ENCODE results near the gene NFATC1. TPM values are rescaled to one million over a fixed set of nuclear protein-coding genes. Genes with fewer than 3 reads are reported as not detected.

NFATC1 gene
- polyA plus RNA-seq, 2 of the 4 experiments (the other 2 are of a cell fraction) = 0.52 to 1.7 TPM

GRCh38 chr18:79534356-79534755, 138.6 kb downstream of the NFATC1 start (continued):
- TF ChIP-seq ZSCAN20 (CRISPR knock-in tag; IDR thresholded peaks at IDR 0.05) = no peak

DNA sequence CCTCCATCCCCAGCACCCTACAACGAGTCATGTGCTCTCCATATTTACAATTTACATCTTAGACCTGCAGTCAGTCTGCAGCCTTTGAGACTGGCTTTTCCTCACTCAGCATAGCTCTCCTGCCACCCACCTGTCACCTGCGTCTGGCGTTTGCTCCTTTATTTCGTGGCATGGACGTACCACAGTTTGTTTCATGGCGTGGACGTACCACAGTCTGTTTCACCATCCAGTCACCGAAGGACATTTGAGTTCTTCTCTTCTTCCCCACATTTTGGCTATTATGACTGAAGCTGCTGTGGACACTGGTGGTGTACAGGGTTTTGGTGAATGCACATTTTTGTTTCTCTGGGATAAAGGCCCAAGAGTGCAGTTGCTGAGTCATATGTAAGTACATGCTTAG, 142.0 kb downstream of the NFATC1 start:
- no peak overlapping the region for H3K27ac ChIP-seq
- H3K4me3 ChIP-seq = no peak overlapping the region
- H3K4me1 ChIP-seq = no peaks in the 10 kb centered on the region
- 69% methylated on average over 8 of the region's 8 CpGs for WGBS (ENCODE audit: missing lambda C conversion rate)
- FAIRE-seq = no peak
- POLR2A ChIA-PET = no interaction called here
- CTCF ChIA-PET = interaction anchor here (2.9 kb wide), 1 partner anchor 158 kb away, joined by 11 read pairs; no protein-coding TSS in a partner anchor
- 0 out of 3 replicates have a peak, but pooled peaks cover 4% of the 10 kb centered on the region for H3K9me3 ChIP-seq
- no peak for TF ChIP-seq PHF8 (IDR thresholded peaks at IDR 0.05; ENCODE audit: borderline replicate concordance, low read depth)
- no peak for TF ChIP-seq SMC3 (IDR thresholded peaks at IDR 0.05)
- TF ChIP-seq MAFK (IDR thresholded peaks at IDR 0.05; ENCODE audit: partially characterized antibody) = no peak
- no peak for TF ChIP-seq ELK1 (IDR thresholded peaks at IDR 0.05; ENCODE audit: low read depth, low read length)
- TF ChIP-seq EHMT2 (IDR thresholded peaks at IDR 0.05; ENCODE audit: low read depth) = no peak
- no peak for TF ChIP-seq HMGXB4 (CRISPR knock-in tag; IDR thresholded peaks at IDR 0.05; ENCODE audit: borderline replicate concordance)
- TF ChIP-seq RFX5 (IDR thresholded peaks at IDR 0.05) = no peak
- no peak for TF ChIP-seq CHD2 (IDR thresholded peaks at IDR 0.05; ENCODE audit: low read length, partially characterized antibody)
- TF ChIP-seq TP53 (CRISPR knock-in tag; IDR thresholded peaks at IDR 0.05) = no peak
- no peak for TF ChIP-seq HDAC2 (IDR thresholded peaks at IDR 0.05)
- TF ChIP-seq RARB (CRISPR knock-in tag; IDR thresholded peaks at IDR 0.05) = no peak
- TF ChIP-seq HOXA7 (CRISPR knock-in tag; IDR thresholded peaks at IDR 0.05) = no peak
- no peak for TF ChIP-seq CBX2 (IDR thresholded peaks at IDR 0.05; ENCODE audit: borderline replicate concordance, low read depth)
- no peak for TF ChIP-seq HOXB13 (CRISPR knock-in tag; IDR thresholded peaks at IDR 0.05; ENCODE audit: low read depth)
- no peak for TF ChIP-seq ATOH8 (CRISPR knock-in tag; IDR thresholded peaks at IDR 0.05; ENCODE audit: low read depth)
- H3K4me2 ChIP-seq = no peak overlapping the region
- ATAC-seq = no peak
- DNase-seq (ENCODE audit: low read depth in 1 of 2, low spot score in 1 of 2) = no peak

- Histone ChIP-seq H3K4me3 (no peak overlapping the region), H3K4me1 (no peaks in the 10 kb centered on the region), H3K27ac (no peak overlapping the region), H3K4me2 (no peak overlapping the region), H3K9me3 (0 out of 3 replicates have a peak, but pooled peaks cover 4% of the 10 kb centered on the region)
- FAIRE-seq (no peak), ATAC-seq (no peak), DNase-seq (ENCODE audit: low read depth in 1 of 2, low spot score in 1 of 2) (no peak)
- WGBS (ENCODE audit: missing lambda C conversion rate) = 46% methylated on average over 12 of the region's 12 CpGs
- TF ChIP-seq HOXB13 (CRISPR knock-in tag; IDR thresholded peaks at IDR 0.05; ENCODE audit: low read depth) = no peak
- no peak for TF ChIP-seq ZSCAN20 (CRISPR knock-in tag; IDR thresholded peaks at IDR 0.05)
- TF ChIP-seq CHD2 (IDR thresholded peaks at IDR 0.05; ENCODE audit: low read length, partially characterized antibody) = no peak
- no peak for TF ChIP-seq POLR2A (IDR thresholded peaks at IDR 0.05; ENCODE audit: low read length)
- TF ChIP-seq HOXB5 (CRISPR knock-in tag; IDR thresholded peaks at IDR 0.05) = no peak
- no peak for TF ChIP-seq HDAC2 (IDR thresholded peaks at IDR 0.05)
- no peak for TF ChIP-seq HES2 (IDR thresholded peaks at IDR 0.05)
- no peak for TF ChIP-seq ELK1 (IDR thresholded peaks at IDR 0.05; ENCODE audit: low read depth, low read length)
- no peak for TF ChIP-seq ZNF302 (CRISPR knock-in tag; IDR thresholded peaks at IDR 0.05)
- no peak for TF ChIP-seq EHF (CRISPR knock-in tag; IDR thresholded peaks at IDR 0.05)
- TF ChIP-seq NFE2L2 (conservative IDR thresholded peaks at IDR 0.05; ENCODE audit: low read length) = no peak
- no peak for TF ChIP-seq CTCF (IDR thresholded peaks at IDR 0.05)
- no peak for TF ChIP-seq ATOH8 (CRISPR knock-in tag; IDR thresholded peaks at IDR 0.05; ENCODE audit: low read depth)
- TF ChIP-seq KDM5A (IDR thresholded peaks at IDR 0.05) = no peak
- TF ChIP-seq MAFK (IDR thresholded peaks at IDR 0.05; ENCODE audit: partially characterized antibody) = no peak
- TF ChIP-seq NR3C1 (IDR thresholded peaks at IDR 0.05) = no peak
- POLR2A ChIA-PET = no interaction called here
- CTCF ChIA-PET = interaction anchor here (1.0 to 3.1 kb wide), 3 partner anchors 9 to 159 kb away, joined by 3 to 12 read pairs (median 11); no protein-coding TSS in a partner anchor
Observed at GRCh38 chr18:79538635-79539034, 142.9 kb downstream of the NFATC1 start.
